Measurements from ENCODE around the gene PDCD1LG2.
"Not testable (repeated sequence)": the region's sequence is repeated elsewhere in the genome, so short reads cannot be mapped to it uniquely, and the experiment has no call there.

PDCD1LG2 gene

GRCh38 chr9:5566054-5566618 is 55.8 kb downstream of the PDCD1LG2 start:
- DNase-seq (ENCODE audit: low spot score), result no peak

GRCh38 chr9:5568868-5569267 is 58.5 kb downstream of the PDCD1LG2 start:
- no peak for DNase-seq (ENCODE audit: low spot score)

- no peak for DNase-seq (ENCODE audit: low spot score)
These were observed 59.1 kb downstream of the PDCD1LG2 start for GRCh38 chr9:5569409-5569808.

GRCh38 chr9:5569891-5570290 is 59.6 kb downstream of the PDCD1LG2 start:
- no peak for DNase-seq (ENCODE audit: low spot score)

- no peak for DNase-seq (ENCODE audit: low spot score)
These were observed 61.4 kb downstream of the PDCD1LG2 start for GRCh38 chr9:5571629-5572232.

GRCh38 chr9:5574097-5574496 is 63.8 kb downstream of the PDCD1LG2 start:
- no peak for DNase-seq (ENCODE audit: low spot score)

GRCh38 chr9:5575000-5575399 is 64.7 kb downstream of the PDCD1LG2 start:
- DNase-seq (ENCODE audit: low spot score), result no peak

- DNase-seq (ENCODE audit: low spot score), result no peak
These were observed 66.9 kb downstream of the PDCD1LG2 start for GRCh38 chr9:5577225-5577624.

GRCh38 chr9:5578018-5578697 is 67.8 kb downstream of the PDCD1LG2 start:
- no peak for DNase-seq (ENCODE audit: low spot score)

GRCh38 chr9:5578698-5579085 is 68.4 kb downstream of the PDCD1LG2 start:
- DNase-seq (ENCODE audit: low spot score), result no peak

GRCh38 chr9:5579881-5580280 is 69.5 kb downstream of the PDCD1LG2 start:
- no peak for DNase-seq (ENCODE audit: low spot score)

GRCh38 chr9:5580650-5581049 is 70.3 kb downstream of the PDCD1LG2 start:
- DNase-seq (ENCODE audit: low spot score), result no peak

- DNase-seq (ENCODE audit: low spot score), result not testable (repeated sequence)
These were observed 71.4 kb downstream of the PDCD1LG2 start for GRCh38 chr9:5581706-5582105.

GRCh38 chr9:5582835-5583195 is 72.5 kb downstream of the PDCD1LG2 start:
- DNase-seq (ENCODE audit: low spot score), result peak; percentile 55

- DNase-seq (ENCODE audit: low spot score), result no peak
These were observed 76.1 kb downstream of the PDCD1LG2 start for GRCh38 chr9:5586391-5586802.

GRCh38 chr9:5587024-5587423 is 76.7 kb downstream of the PDCD1LG2 start:
- no peak for DNase-seq (ENCODE audit: low spot score)

- DNase-seq (ENCODE audit: low spot score), result no peak
These were observed 81.9 kb downstream of the PDCD1LG2 start for GRCh38 chr9:5592231-5592630.

GRCh38 chr9:5592904-5593303 is 82.6 kb downstream of the PDCD1LG2 start:
- no peak for DNase-seq (ENCODE audit: low spot score)

- DNase-seq (ENCODE audit: low spot score), result no peak
These were observed 83.6 kb downstream of the PDCD1LG2 start for GRCh38 chr9:5593904-5594303.

- no peak for DNase-seq (ENCODE audit: low spot score)
These were observed 85.8 kb downstream of the PDCD1LG2 start for GRCh38 chr9:5596173-5596572.

GRCh38 chr9:5608298-5609225 is 98.2 kb downstream of the PDCD1LG2 start:
- DNase-seq (ENCODE audit: low spot score), result peak; percentile 43

- no peak for DNase-seq (ENCODE audit: low spot score)
These were observed 98.9 kb downstream of the PDCD1LG2 start for GRCh38 chr9:5609226-5609596.

- no peak for DNase-seq (ENCODE audit: low spot score)
These were observed 100.2 kb downstream of the PDCD1LG2 start for GRCh38 chr9:5610491-5610890.
